Stimulated activated CD8-positive, alpha-beta memory T cell treated with anti-CD3 and anti-CD28 coated beads, Interleukin-15, amount 100 ng/mL, for 4 hours (primary cell): ENCODE data around the gene DNAJC27.
A peak's percentile ranks its signal among the peaks of the same experiment; 100 is the strongest.
"Not testable (repeated sequence)": the region's sequence is repeated elsewhere in the genome, so short reads cannot be mapped to it uniquely, and the experiment has no call there.

Experiments
- DNase-seq, 2 donors: peaks; one replicate each; pipeline ENCODE4 v3.0.0-alpha.2; 2020; ENCODE audit warnings: low read depth in 2 of 2

Gene DNAJC27

DNA sequence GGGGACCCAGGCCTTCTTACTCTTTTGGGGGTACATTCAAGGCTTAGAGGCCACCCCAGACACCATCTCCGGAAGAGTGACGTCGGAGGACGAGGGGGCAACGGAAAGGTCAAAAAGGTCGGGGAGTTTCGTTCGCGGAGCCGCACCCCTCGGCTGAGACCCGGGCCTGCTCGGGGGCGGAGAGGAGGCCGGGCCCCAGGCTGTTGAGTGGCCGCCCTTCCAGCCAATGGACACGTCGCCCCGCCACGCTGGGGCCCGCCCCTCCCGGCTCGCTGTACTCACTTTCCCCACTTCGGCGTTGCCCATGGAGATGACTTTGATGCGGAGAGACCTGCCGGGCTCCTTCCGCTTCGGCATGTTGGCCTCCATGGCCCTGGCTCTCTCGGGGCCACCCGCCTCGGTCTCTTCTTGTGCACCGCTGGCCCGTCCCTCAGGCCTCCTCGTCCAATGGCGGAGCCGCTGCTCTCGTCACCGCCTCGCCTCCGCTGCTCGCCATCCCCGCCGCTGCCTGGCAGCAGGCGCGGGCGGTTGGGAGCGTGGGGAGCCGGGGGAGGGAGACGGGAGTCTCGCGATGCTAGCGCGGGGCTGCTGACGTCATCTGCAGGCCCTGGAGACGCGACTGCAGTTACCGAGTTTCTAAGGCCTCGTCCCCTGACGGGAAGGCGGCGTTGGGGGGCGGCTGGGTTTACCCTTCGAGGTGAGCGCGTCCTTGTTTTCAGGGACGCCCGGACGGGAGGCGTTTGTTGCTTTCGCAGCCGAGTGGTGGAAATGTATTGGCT is at the start of gene DNAJC27:
Gene DNAJC27 (minus strand): TSS at position 420 of the 779 bp plus-strand sequence. CDS start 51 bp downstream, at position 369.
- DNase-seq = peak; percentile 96 to 98

- no peak for DNase-seq
Observed at GRCh38 chr2:25018681-25019080, 46.9 kb upstream of the DNAJC27 start.

GRCh38 chr2:25014631-25015030 is 42.9 kb upstream of the DNAJC27 start:
- no peak for DNase-seq

DNA sequence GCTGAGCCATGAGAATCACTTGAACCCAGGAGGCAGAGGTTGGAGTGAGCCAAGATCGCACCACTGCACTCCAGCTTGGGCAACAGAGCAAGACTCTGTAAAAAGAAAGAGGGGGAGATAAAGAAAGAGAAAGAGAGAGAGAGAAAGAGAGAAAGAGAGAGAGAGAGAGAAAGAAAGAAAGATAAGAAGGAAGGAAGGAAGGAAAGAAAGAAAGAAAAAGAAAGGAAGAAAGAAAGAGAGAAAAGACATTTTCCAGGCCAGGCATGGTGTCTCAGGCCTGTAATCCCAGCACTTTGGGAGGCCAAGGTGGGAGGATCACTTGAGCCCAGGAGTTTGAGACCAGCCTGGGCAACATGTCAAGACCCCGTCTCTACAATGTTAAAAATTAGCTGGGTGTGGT is 39.6 kb upstream of the DNAJC27 start:
- DNase-seq = not testable (repeated sequence)

- no peak for DNase-seq
Observed at GRCh38 chr2:25009954-25010353, 38.2 kb upstream of the DNAJC27 start.

DNA sequence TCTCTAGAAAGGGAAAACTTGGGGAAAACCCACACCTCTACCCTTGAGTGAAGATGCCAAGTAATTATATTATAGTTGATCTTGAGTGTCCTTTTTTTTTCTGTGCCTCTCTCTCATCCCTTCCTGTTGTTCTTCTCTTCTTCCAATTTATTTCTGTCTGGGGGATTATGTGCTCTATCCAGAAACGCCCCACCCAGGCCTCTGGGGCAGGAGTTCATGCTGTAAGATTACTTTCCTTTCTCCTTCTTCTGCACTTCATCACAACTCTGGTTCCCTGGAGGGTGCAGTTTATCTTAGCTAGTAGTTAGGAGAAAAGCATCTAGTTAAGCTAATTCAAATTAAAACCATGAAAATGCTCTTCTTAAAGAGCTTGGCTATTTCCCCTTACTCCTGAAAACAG is 30.3 kb upstream of the DNAJC27 start:
- DNase-seq = no peak

- DNase-seq = no peak
Observed at GRCh38 chr2:25001325-25001637, 29.5 kb upstream of the DNAJC27 start.

DNA sequence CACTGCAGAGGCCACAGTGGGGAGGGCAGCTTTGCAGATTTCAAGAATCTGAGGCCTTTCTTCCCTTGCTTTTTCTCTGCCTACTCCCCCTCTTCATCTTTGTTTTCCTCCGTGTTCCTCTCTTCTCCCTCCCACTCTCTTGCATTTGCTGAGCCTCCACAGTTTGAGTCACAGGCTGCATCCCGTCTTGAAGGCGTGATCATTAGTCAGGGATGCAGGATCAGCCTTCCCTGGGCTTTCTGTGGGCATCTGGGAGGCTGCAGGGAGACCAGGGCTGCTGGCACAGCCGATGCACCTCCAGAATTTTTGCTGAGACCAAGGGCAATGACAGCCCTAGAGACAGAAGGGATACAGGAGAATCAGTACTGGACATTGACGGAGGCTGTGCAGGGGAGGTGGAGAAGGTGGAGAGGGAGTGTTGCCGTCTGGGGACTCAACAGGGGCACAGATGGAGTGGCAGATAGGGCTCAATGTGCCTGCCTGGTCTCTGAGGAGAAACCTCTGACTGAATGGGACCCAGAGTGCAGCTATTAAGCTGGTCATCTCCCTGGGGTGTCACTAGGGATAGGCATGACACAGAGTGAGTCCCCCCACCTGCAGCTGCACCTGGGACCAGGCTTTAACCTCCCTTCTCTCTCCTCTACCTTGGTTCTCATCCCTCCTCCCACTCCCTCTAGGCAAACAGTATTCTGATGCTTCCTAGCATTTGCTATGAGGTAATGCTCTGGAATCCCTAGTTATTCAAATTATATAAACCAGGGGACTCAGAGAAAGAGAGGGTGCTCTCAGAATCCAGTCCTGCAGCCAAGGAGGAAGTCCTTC is 29.0 kb upstream of the DNAJC27 start:
- no peak for DNase-seq

DNA sequence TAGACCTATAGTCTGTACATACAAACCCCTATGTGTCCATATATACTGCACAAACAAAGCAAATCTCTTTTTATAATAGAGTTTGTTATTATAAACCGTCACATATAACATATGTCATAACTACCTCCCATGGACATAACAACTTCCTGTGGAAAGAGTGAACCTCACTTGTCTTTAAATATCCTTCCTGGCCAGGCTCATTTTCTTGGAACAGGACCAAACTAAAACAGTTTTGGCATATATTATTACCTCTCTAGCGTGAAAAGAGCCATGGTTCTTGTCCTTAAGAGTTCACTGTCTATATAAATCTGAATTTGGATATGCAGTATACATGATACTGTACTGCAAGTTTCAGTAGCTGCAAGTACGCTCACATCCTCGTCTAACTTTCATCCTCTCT is 28.3 kb upstream of the DNAJC27 start:
- DNase-seq = no peak

GRCh38 chr2:24999097-24999496 is 27.3 kb upstream of the DNAJC27 start:
- DNase-seq = not testable (repeated sequence)

DNA sequence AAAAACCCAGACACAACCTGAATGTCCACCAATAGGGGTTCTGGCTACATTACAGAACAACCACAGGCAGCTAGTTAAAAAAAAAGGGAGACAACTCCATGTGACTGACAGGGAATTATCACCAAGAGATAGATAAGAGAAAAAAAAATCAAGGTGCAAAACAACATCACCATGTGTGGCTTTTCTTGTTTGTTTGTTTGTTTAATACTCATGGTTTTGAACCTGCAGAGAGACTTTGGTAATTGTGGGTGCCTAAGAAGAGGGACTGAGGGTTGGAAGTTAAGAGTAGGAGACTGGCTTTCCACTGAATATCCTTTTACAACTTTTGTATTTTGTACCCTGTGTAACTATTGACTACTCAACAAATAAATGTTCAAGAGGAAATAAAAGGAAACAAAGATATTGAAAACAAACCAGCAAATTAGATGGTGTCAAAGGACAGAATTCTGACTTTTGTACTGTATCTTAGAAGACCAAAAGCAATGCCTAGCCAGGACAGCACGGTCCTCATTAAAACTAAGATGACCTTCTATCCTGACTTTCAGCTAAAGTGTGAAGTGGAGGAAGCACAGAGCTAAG is 22.5 kb upstream of the DNAJC27 start:
- DNase-seq = no peak

- no peak for DNase-seq
Observed at GRCh38 chr2:24993406-24994145, 21.8 kb upstream of the DNAJC27 start.

GRCh38 chr2:24986372-24986771 is 14.6 kb upstream of the DNAJC27 start:
- no peak for DNase-seq

GRCh38 chr2:24985511-24985910 is 13.8 kb upstream of the DNAJC27 start:
- DNase-seq = no peak

DNA sequence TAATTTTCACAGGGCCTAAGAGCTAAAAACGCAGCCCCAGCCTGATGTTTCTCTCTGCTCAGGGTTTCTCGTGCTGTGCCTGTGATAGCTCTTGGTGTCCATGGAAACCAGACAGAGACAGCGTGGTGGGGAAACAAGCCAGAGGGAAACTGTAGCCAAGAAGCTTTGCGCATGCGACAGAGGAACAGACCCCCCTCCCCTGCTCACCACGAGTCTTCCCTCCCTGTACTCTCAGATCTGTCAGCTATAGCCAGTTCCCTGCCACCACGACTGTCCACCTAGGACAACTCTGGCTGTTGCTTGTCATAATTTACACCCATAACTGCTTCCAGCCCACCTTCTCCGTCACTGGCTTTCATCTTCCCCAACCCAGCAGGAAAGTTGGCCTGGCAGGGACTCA is 13.2 kb upstream of the DNAJC27 start:
- DNase-seq = no peak

GRCh38 chr2:24981411-24982136 is 9.8 kb upstream of the DNAJC27 start:
- no peak for DNase-seq

DNA sequence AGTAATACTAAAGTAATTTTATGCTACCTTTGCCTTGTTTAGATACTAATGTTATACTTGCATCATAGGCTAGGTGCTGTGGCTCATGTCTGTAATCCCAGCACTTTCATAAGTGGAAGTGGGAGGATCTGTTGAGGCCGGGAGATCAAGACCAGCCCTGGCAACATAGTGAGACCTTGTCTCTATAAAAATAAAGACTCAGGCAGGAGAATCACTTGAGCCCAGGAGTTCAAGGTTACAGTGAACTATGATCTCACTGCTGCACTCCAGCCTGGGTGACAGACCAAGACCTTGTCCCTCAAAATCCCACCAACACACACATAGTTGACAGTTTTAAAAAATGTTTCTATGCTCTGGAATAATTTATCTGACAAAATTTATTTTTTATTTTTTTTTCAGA is 6.9 kb upstream of the DNAJC27 start:
- no peak for DNase-seq

GRCh38 chr2:24977631-24978030 is 5.9 kb upstream of the DNAJC27 start:
- no peak for DNase-seq

DNA sequence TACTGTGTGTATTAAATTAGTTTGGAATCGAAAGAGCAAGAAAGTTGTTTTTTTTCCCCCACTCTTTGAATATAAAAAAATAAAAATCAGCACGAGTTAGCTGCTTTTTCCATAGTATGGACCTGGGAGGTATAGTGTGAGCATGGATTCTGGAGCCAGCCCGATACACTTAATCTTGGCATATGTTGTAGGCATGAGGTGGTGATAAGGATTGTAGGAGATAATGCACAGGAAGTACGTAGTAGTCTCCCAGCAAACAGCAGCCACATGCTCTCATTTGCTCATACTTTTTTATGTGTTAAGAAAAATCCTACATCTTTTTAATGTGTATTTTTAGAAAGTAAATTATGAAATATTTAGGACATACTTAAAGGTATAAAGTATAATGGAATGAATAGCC is 2.1 kb upstream of the DNAJC27 start:
- DNase-seq = no peak

DNA sequence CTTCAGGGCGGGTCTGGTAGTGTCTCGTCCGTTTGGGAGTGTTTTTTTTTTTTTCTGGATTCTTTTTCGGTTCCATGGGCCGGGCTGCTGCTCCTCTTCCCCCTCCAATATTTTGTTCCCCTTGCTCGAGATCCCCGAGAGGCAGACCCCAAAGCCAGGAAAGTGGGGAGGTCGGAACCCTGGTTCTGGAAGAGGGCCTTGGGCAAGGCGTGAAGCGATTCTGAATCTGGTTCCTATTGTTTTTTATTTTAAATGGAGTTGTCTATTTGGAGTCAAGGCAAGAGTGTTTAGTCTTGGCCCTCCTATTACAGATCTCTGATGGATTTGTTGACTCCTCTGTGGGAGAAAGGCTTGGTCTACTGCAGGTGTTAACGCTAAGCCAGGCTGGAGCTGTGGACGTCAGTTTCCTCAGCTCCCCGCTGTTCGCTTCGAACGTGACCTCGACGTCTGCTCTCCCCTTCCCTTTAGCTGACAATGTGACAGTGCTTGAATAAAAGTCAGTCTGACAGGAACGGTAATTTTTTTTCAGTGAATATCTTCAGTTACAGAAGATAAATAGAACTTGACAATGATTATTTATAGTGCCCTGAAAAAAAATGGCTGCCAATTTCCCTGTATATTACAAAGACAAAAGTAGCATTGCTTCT is 683 bp upstream of the DNAJC27 start:
- DNase-seq = no peak

GRCh38 chr2:24971286-24971535 is 544 bp downstream of the DNAJC27 start:
- no peak for DNase-seq
